Measurements from ENCODE around the gene NFKBIZ.

NFKBIZ gene

GRCh38 chr3:101867996-101868395 lies 18.7 kb downstream of the NFKBIZ start:
- no peak overlapping the region for H3K4me3 ChIP-seq (ENCODE audit: control insufficient read depth, low read depth, low read length)
- TF ChIP-seq CTCF (IDR thresholded peaks at IDR 0.05; ENCODE audit: control insufficient read depth, insufficient read depth, low read depth, low read length, missing control alignments) = no peak
- DNase-seq (ENCODE audit: low read depth) = no peak

- no peak overlapping the region for H3K4me3 ChIP-seq (ENCODE audit: control insufficient read depth, low read depth, low read length)
- no peak for TF ChIP-seq CTCF (IDR thresholded peaks at IDR 0.05; ENCODE audit: control insufficient read depth, insufficient read depth, low read depth, low read length, missing control alignments)
- DNase-seq (ENCODE audit: low read depth) = no peak
Observed at GRCh38 chr3:101868534-101869464, 19.5 kb downstream of the NFKBIZ start.

- no peak for DNase-seq (ENCODE audit: low read depth)
- TF ChIP-seq CTCF (IDR thresholded peaks at IDR 0.05; ENCODE audit: control insufficient read depth, insufficient read depth, low read depth, low read length, missing control alignments) = no peak
- H3K4me3 ChIP-seq (ENCODE audit: control insufficient read depth, low read depth, low read length) = no peak overlapping the region
Observed at GRCh38 chr3:101870138-101870537, 20.8 kb downstream of the NFKBIZ start.

- no peak overlapping the region for H3K4me3 ChIP-seq (ENCODE audit: control insufficient read depth, low read depth, low read length)
- no peak for DNase-seq (ENCODE audit: low read depth)
- no peak for TF ChIP-seq CTCF (IDR thresholded peaks at IDR 0.05; ENCODE audit: control insufficient read depth, insufficient read depth, low read depth, low read length, missing control alignments)
Observed at GRCh38 chr3:101873619-101874018, 24.3 kb downstream of the NFKBIZ start.

GRCh38 chr3:101876142-101876541 lies 26.8 kb downstream of the NFKBIZ start:
- no peak overlapping the region for H3K4me3 ChIP-seq (ENCODE audit: control insufficient read depth, low read depth, low read length)
- DNase-seq (ENCODE audit: low read depth) = no peak
- no peak for TF ChIP-seq CTCF (IDR thresholded peaks at IDR 0.05; ENCODE audit: control insufficient read depth, insufficient read depth, low read depth, low read length, missing control alignments)

- DNase-seq (ENCODE audit: low read depth) = no peak
- TF ChIP-seq CTCF (IDR thresholded peaks at IDR 0.05; ENCODE audit: control insufficient read depth, insufficient read depth, low read depth, low read length, missing control alignments) = no peak
- no peak overlapping the region for H3K4me3 ChIP-seq (ENCODE audit: control insufficient read depth, low read depth, low read length)
Observed at GRCh38 chr3:101878589-101878988, 29.3 kb downstream of the NFKBIZ start.

Measured in AG09309 (cell line).